NCI-H2107 treated with DMSO at 0.1 percent for 48 hours (cell line): ENCODE data around the gene PRRT1.
"Not testable (repeated sequence)": the region's sequence is repeated elsewhere in the genome, so short reads cannot be mapped to it uniquely, and the experiment has no call there.

Experiments used
- DNase-seq: peaks from one replicate; lab custom pipeline; 2025; ENCODE audit not compliant: unreplicated experiment; lab: John Stamatoyannopoulos, UW

The PRRT1 gene

GRCh38 chr6:32105433-32105832 is 46.3 kb downstream of the PRRT1 start:
- DNase-seq = no peak

DNA sequence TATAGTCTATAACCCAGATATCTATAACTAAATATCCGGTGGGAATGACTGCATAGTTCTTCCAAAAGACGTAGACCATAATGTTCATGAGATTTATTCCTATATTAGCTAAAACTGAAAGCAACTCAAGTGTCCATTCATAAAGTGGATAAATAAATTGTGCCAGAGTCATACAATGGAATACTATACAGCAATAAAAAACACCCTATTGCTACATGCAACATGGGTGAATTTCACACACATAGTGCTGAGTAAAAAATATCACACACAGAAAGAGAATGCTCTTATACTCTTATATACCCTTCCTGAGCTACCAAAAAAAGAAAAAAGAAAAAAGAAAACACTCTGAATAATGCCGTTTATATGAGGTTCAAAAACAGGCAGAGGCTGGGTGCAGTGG is 49.5 kb downstream of the PRRT1 start:
- DNase-seq = no peak

GRCh38 chr6:32100251-32100650 is 51.5 kb downstream of the PRRT1 start:
- DNase-seq = not testable (repeated sequence)
